ENCODE data around the gene SLC9A9. TPM values are rescaled to one million over a fixed set of nuclear protein-coding genes. Genes with fewer than 3 reads are reported as not detected.

Gene SLC9A9
- total RNA-seq, 6 experiments from 2014 or later: 1.3 to 6.3 (median 3.0) TPM

DNA sequence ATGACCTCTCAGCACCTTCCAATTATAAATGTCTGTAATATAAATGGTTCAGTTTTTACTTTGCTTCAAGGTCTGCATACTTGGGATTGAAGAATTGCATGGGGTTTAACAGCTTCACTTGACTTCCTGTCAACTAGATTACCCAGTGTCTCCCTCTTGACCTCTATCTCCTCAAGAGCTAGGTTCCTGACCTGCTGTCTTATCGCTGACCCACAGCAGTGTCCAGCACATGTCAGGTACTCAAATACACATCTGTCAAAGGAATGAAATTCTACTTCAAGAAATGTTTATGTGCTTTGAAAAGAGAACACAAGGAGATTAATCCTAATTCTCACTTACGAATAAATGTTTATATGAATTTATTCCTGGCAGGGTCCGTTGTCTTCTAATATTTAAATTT is 284.5 kb downstream of the SLC9A9 start:
- intact Hi-C loops (cut with DNase I): no loop called here
- no peaks in the 10 kb centered on the region for H3K27me3 ChIP-seq
- ATAC-seq (peak in 1 of 4 donors; percentile 27), DNase-seq (no peak)
- no peaks in the 10 kb centered on the region for H3K36me3 ChIP-seq
- H3K27ac ChIP-seq: no peak overlapping the region
- H3K9me3 ChIP-seq: no peaks in the 10 kb centered on the region
- H3K4me3 ChIP-seq: no peak overlapping the region
- 70% methylated on average over 3 of the region's 3 CpGs for WGBS (ENCODE audit: insufficient coverage, low coverage, low lambda C conversion rate, missing lambda C conversion rate)
- H3K4me1 ChIP-seq: no peaks in the 10 kb centered on the region
- TF ChIP-seq POLR2A (IDR thresholded peaks at IDR 0.05) (no peak), CTCF (IDR thresholded peaks at IDR 0.05) (no peak)

DNA sequence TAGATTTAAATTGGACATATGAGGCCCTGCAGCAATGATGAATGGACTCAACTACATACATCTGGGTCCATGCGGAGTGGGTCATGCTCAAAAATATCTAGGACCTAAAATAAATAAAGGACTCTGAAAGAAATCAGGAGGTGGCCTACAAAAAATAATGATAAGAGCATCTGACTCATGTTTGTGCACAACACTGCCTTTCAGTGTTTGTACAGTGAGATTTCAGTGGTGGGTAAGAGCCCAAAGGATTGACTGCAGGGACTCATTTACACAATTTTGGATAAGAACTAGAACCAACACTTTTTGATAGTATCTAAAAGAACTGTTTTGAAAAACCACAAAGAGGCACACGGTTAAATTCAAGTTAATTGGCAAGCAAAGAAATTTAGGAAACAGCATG is 285.5 kb downstream of the SLC9A9 start:
- Histone ChIP-seq H3K36me3 (no peaks in the 10 kb centered on the region), H3K4me3 (no peak overlapping the region), H3K9me3 (no peaks in the 10 kb centered on the region), H3K4me1 (no peaks in the 10 kb centered on the region), H3K27ac (no peak overlapping the region), H3K27me3 (no peaks in the 10 kb centered on the region)
- DNase-seq (no peak), ATAC-seq (no peak)
- TF ChIP-seq CTCF (IDR thresholded peaks at IDR 0.05): no peak
- no peak for TF ChIP-seq POLR2A (IDR thresholded peaks at IDR 0.05)
- 53% methylated on average over 2 of the region's 2 CpGs for WGBS (ENCODE audit: insufficient coverage, low coverage, low lambda C conversion rate, missing lambda C conversion rate)
- intact Hi-C loops (cut with DNase I): no loop called here

GRCh38 chr3:143559296-143559695 is 289.0 kb downstream of the SLC9A9 start:
- ATAC-seq (no peak), DNase-seq (no peak)
- intact Hi-C loops (cut with DNase I): no loop called here
- WGBS (ENCODE audit: insufficient coverage, low coverage, low lambda C conversion rate, missing lambda C conversion rate): 60% methylated on average over 3 of the region's 3 CpGs
- no peaks in the 10 kb centered on the region for H3K4me1 ChIP-seq
- no peak for TF ChIP-seq CTCF (IDR thresholded peaks at IDR 0.05)
- no peak for TF ChIP-seq POLR2A (IDR thresholded peaks at IDR 0.05)
- H3K36me3 ChIP-seq: no peaks in the 10 kb centered on the region
- H3K4me3 ChIP-seq: no peak overlapping the region
- H3K27me3 ChIP-seq: no peaks in the 10 kb centered on the region
- H3K9me3 ChIP-seq: no peaks in the 10 kb centered on the region
- no peak overlapping the region for H3K27ac ChIP-seq

GRCh38 chr3:143552851-143553250 is 295.4 kb downstream of the SLC9A9 start:
- intact Hi-C loops (cut with DNase I): no loop called here
- Histone ChIP-seq H3K27ac (no peak overlapping the region), H3K9me3 (no peaks in the 10 kb centered on the region), H3K27me3 (no peaks in the 10 kb centered on the region), H3K4me3 (no peak overlapping the region), H3K36me3 (no peaks in the 10 kb centered on the region), H3K4me1 (no peaks in the 10 kb centered on the region)
- WGBS (ENCODE audit: insufficient coverage, low coverage, low lambda C conversion rate, missing lambda C conversion rate): 75% methylated on average over 3 of the region's 3 CpGs
- DNase-seq (no peak), ATAC-seq (no peak)
- TF ChIP-seq CTCF (IDR thresholded peaks at IDR 0.05) (no peak), POLR2A (IDR thresholded peaks at IDR 0.05) (no peak)

- Histone ChIP-seq H3K9me3 (no peaks in the 10 kb centered on the region), H3K27me3 (no peaks in the 10 kb centered on the region), H3K4me3 (no peak overlapping the region), H3K4me1 (no peaks in the 10 kb centered on the region), H3K27ac (no peak overlapping the region), H3K36me3 (no peaks in the 10 kb centered on the region)
- TF ChIP-seq POLR2A (IDR thresholded peaks at IDR 0.05): no peak
- TF ChIP-seq CTCF (IDR thresholded peaks at IDR 0.05): no peak
- intact Hi-C loops (cut with DNase I): no loop called here
- 88% methylated on average over 2 of the region's 2 CpGs for WGBS (ENCODE audit: insufficient coverage, low coverage, low lambda C conversion rate, missing lambda C conversion rate)
- ATAC-seq (no peak), DNase-seq (no peak)
Observed at GRCh38 chr3:143551761-143552160, 296.5 kb downstream of the SLC9A9 start.

Measured in right lobe of liver (tissue), 6 donors.